Measurements from ENCODE around the gene TOMM70.

The TOMM70 gene

DNA sequence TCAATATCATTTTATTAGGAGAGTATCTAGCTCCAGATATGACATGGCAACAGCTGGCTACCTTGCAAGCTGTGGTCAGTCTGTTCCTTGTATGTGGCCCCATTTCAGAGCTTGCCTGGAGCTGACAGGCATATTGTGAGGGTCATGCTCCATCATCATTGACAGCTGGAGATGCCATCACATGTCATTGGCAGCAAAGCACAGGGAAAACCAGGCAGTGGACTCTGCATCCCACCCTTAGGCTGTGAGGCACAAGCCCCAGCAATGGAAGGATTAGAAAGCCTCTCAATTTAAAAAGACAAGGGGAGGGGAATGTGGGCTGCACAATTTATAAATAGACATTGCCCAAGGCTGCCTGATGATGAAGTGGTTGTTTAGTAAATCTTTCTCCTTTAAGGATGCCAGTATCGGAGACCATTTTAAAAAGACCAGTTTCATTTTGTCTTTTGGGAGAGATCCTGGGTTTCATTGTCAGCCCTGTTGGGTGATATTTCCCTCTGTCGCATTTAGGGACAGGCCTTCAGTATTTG, 28.4 kb upstream of the TOMM70 start:
- Histone ChIP-seq H3K36me3 (ENCODE audit: control insufficient read depth in 5 of 5, insufficient read depth in 5 of 5, low read length in 5 of 5) (no peaks in the 10 kb centered on the region), H3K27me3 (ENCODE audit: control insufficient read depth in 5 of 5, insufficient read depth in 4 of 5, low read length in 5 of 5) (no peaks in the 10 kb centered on the region), H3K9me3 (ENCODE audit: control insufficient read depth in 5 of 5, low read length in 5 of 5) (peaks cover 0 to 1% (median 0%) of the 10 kb centered on the region in 5 donors), H3K4me1 (ENCODE audit: control insufficient read depth in 5 of 5, insufficient read depth in 5 of 5, low read length in 5 of 5) (peaks cover 0 to 17% (median 13%) of the 10 kb centered on the region in 5 donors), H3K9ac (ENCODE audit: low read length in 5 of 5) (no peak overlapping the region), H3K4me3 (ENCODE audit: low read depth in 1 of 5, low read length in 5 of 5) (no peak overlapping the region), H3K27ac (ENCODE audit: low read depth, low read length) (no peak overlapping the region)

DNA sequence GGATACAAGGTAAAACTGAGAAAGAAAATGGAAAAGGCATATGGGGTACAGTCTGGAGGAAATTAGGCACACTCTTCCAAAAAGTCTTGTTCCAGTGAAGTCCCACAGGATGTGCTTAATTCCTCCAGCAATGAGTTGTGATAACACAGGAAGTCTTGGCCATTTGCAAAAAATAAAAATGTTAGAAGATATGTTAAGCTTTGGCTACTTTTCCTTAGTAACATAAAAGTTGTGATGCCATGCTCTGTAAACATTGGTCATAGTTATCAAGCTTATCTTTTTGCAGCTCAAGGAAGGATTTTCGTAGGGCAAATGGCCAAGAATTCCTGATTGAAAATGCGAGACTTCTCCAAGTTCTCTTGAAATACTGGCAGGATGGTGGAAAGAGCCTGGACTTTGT, 26.8 kb upstream of the TOMM70 start:
- Histone ChIP-seq H3K4me1 (ENCODE audit: control insufficient read depth in 5 of 5, insufficient read depth in 5 of 5, low read length in 5 of 5) (peaks cover 0 to 17% (median 13%) of the 10 kb centered on the region in 5 donors), H3K27me3 (ENCODE audit: control insufficient read depth in 5 of 5, insufficient read depth in 4 of 5, low read length in 5 of 5) (no peaks in the 10 kb centered on the region), H3K9ac (ENCODE audit: low read length in 5 of 5) (no peak overlapping the region), H3K27ac (ENCODE audit: low read depth, low read length) (no peak overlapping the region), H3K4me3 (ENCODE audit: low read depth in 1 of 5, low read length in 5 of 5) (peak overlapping the region in 1 of 5 donors; percentile 24), H3K36me3 (ENCODE audit: control insufficient read depth in 5 of 5, insufficient read depth in 5 of 5, low read length in 5 of 5) (no peaks in the 10 kb centered on the region), H3K9me3 (ENCODE audit: control insufficient read depth in 5 of 5, low read length in 5 of 5) (no peaks in the 10 kb centered on the region)

DNA sequence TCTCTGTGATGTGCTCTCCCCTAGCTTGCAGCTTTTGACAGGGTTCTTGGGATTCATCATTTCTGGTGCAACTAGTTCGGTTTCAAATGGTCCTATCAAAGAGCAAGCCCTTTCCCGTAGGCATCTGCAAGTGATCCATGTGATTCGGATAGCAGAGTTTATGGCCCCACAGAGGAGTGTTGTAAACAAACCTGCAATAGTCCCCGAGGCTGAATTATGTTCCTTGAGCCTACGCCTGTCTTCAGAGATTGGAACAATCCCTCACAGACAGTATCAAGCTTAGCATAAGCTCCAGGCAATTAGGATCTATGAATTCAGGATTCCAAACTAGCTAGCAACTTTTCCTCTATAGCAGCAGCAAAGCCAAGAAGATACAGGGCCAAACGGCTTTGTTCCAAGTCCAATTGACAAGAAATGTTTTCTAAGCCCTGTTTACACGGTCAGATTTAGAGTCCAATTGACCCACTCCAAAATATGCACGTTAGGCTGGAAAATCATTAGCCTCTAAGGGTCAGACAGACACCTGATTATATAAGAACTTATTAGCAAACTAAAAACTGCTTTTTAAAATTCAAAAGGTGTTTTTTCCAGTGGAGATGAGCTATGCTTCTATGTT, 25.3 kb upstream of the TOMM70 start:
- peaks cover 0 to 17% (median 13%) of the 10 kb centered on the region in 5 donors for H3K4me1 ChIP-seq (ENCODE audit: control insufficient read depth in 5 of 5, insufficient read depth in 5 of 5, low read length in 5 of 5)
- H3K36me3 ChIP-seq (ENCODE audit: control insufficient read depth in 5 of 5, insufficient read depth in 5 of 5, low read length in 5 of 5), result no peaks in the 10 kb centered on the region
- H3K27ac ChIP-seq (ENCODE audit: low read depth, low read length), result no peak overlapping the region
- H3K27me3 ChIP-seq (ENCODE audit: control insufficient read depth in 5 of 5, insufficient read depth in 4 of 5, low read length in 5 of 5), result no peaks in the 10 kb centered on the region
- peak overlapping the region in 1 of 5 donors; percentile 6 for H3K4me3 ChIP-seq (ENCODE audit: low read depth in 1 of 5, low read length in 5 of 5)
- H3K9me3 ChIP-seq (ENCODE audit: control insufficient read depth in 5 of 5, low read length in 5 of 5), result no peaks in the 10 kb centered on the region
- no peak overlapping the region for H3K9ac ChIP-seq (ENCODE audit: low read length in 5 of 5)

DNA sequence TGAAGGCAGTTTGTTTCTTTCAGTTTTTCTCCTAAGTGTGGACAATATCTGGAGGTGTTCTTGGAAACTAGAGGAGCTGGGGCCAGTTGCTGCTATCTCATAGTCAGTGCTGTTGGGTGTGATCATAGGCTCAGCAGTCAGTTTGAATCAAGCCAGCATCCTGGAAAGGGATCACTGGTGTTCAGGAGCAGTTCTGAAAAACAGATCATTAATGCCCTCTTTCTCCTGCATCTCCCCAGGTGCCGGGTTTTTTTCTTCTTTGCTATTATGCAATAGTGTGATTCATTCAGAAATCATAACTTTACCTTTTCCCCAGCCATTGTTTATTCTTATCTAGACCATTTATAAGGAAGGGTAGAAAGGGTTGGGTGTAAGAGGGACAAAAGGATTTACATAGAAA, 24.4 kb upstream of the TOMM70 start:
- H3K9ac ChIP-seq (ENCODE audit: low read length in 5 of 5), result no peak overlapping the region
- H3K4me3 ChIP-seq (ENCODE audit: low read depth in 1 of 5, low read length in 5 of 5), result no peak overlapping the region
- no peaks in the 10 kb centered on the region for H3K27me3 ChIP-seq (ENCODE audit: control insufficient read depth in 5 of 5, insufficient read depth in 4 of 5, low read length in 5 of 5)
- H3K9me3 ChIP-seq (ENCODE audit: control insufficient read depth in 5 of 5, low read length in 5 of 5), result no peaks in the 10 kb centered on the region
- H3K27ac ChIP-seq (ENCODE audit: low read depth, low read length), result no peak overlapping the region
- H3K4me1 ChIP-seq (ENCODE audit: control insufficient read depth in 5 of 5, insufficient read depth in 5 of 5, low read length in 5 of 5), result peaks cover 0 to 15% (median 8%) of the 10 kb centered on the region in 5 donors
- no peaks in the 10 kb centered on the region for H3K36me3 ChIP-seq (ENCODE audit: control insufficient read depth in 5 of 5, insufficient read depth in 5 of 5, low read length in 5 of 5)

DNA sequence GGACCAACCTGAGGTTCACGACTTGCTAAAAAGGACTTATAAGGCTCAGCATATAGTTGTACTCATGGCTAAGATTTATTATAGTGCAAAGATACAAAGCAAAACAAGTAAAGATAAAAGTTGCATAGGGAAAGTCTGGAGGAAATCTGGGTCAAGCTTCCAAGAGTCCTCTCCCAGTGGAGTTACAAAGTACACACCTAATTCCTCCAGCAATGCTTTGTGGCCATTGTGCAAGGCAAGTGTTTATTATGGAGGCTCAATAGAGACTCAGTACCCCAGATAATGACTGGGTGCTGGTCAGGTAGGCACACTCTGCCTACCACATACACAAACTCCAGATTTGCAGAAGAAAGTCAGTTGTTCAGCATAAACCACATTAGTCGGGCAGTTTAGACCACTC, 23.4 kb upstream of the TOMM70 start:
- Histone ChIP-seq H3K9ac (ENCODE audit: low read length in 5 of 5) (no peak overlapping the region), H3K27me3 (ENCODE audit: control insufficient read depth in 5 of 5, insufficient read depth in 4 of 5, low read length in 5 of 5) (no peaks in the 10 kb centered on the region), H3K27ac (ENCODE audit: low read depth, low read length) (no peak overlapping the region), H3K4me1 (ENCODE audit: control insufficient read depth in 5 of 5, insufficient read depth in 5 of 5, low read length in 5 of 5) (peaks cover 0 to 14% (median 6%) of the 10 kb centered on the region in 5 donors), H3K4me3 (ENCODE audit: low read depth in 1 of 5, low read length in 5 of 5) (no peak overlapping the region), H3K36me3 (ENCODE audit: control insufficient read depth in 5 of 5, insufficient read depth in 5 of 5, low read length in 5 of 5) (no peaks in the 10 kb centered on the region), H3K9me3 (ENCODE audit: control insufficient read depth in 5 of 5, low read length in 5 of 5) (no peaks in the 10 kb centered on the region)

DNA sequence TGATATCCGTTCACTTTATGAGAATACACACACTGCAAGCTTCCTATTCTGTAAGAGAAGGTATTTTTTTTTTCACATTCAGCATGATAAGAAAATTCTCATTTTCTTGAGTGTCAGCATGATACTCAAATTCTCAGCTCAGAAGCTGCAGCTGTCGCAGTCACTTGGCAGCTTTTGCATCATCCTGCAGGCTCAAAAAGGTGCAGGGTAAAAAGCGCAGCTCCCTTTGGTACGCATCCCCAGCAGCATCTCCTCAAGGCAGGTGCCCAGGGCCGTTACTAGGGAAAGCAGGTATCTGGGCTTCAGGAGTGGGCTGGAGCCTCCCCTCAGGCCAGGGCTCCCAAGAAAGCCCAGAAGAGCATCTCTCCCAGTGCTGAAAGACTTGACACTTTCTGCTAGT, 22.7 kb upstream of the TOMM70 start:
- Histone ChIP-seq H3K27ac (ENCODE audit: low read depth, low read length) (no peak overlapping the region), H3K9ac (ENCODE audit: low read length in 5 of 5) (no peak overlapping the region)

DNA sequence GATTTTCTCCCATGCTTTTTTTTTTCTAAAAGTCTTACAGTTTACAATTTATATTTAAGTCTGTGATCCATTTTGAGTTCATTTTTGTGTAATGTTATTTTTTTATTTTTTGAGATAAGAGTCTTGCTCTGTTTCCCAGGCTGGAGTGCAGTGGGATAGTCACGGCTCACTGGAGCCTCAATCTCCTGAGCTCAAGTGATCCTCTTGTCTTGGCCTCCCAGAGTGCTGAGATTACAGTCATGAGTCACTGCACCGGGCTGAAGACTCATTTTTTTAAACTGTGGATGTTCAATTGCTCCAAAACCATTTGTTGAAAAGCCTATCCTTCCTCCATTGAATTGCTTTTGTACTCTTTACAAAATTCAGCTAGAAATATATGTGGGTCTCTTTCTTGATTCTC, 20.0 kb upstream of the TOMM70 start:
- Histone ChIP-seq H3K36me3 (ENCODE audit: control insufficient read depth in 5 of 5, insufficient read depth in 5 of 5, low read length in 5 of 5) (no peaks in the 10 kb centered on the region), H3K9ac (ENCODE audit: low read length in 5 of 5) (no peak overlapping the region), H3K4me3 (ENCODE audit: low read depth in 1 of 5, low read length in 5 of 5) (no peak overlapping the region), H3K9me3 (ENCODE audit: control insufficient read depth in 5 of 5, low read length in 5 of 5) (no peaks in the 10 kb centered on the region), H3K4me1 (ENCODE audit: control insufficient read depth in 5 of 5, insufficient read depth in 5 of 5, low read length in 5 of 5) (peaks cover 0 to 4% (median under 1%) of the 10 kb centered on the region in 5 donors), H3K27me3 (ENCODE audit: control insufficient read depth in 5 of 5, insufficient read depth in 4 of 5, low read length in 5 of 5) (no peaks in the 10 kb centered on the region), H3K27ac (ENCODE audit: low read depth, low read length) (no peak overlapping the region)

More for the DNA sequence above, 22.7 kb upstream of the TOMM70 start:
- H3K4me3 ChIP-seq (ENCODE audit: low read depth in 1 of 5, low read length in 5 of 5), result no peak overlapping the region
- no peaks in the 10 kb centered on the region for H3K36me3 ChIP-seq (ENCODE audit: control insufficient read depth in 5 of 5, insufficient read depth in 5 of 5, low read length in 5 of 5)
- H3K9me3 ChIP-seq (ENCODE audit: control insufficient read depth in 5 of 5, low read length in 5 of 5), result no peaks in the 10 kb centered on the region
- no peaks in the 10 kb centered on the region for H3K27me3 ChIP-seq (ENCODE audit: control insufficient read depth in 5 of 5, insufficient read depth in 4 of 5, low read length in 5 of 5)
- peaks cover 0 to 14% (median 6%) of the 10 kb centered on the region in 5 donors for H3K4me1 ChIP-seq (ENCODE audit: control insufficient read depth in 5 of 5, insufficient read depth in 5 of 5, low read length in 5 of 5)

DNA sequence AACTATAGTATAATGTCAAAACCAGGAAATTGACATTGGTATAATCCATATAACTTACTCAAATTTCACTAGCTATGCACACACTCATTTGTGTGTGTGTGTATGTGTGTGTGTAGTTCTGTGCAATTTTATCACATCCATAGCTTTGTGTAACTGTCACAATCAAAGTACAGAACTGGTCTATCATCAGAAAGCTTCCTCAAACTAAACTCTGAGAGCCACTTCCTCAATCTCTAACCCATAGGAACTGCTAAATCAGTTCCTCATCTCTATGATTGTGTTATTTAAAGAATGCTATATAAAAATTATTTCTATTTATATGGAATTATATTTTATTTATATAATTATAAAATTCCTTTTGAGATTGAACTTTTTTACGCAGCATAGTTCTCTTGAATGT, 18.5 kb upstream of the TOMM70 start:
- Histone ChIP-seq H3K9ac (ENCODE audit: low read length in 5 of 5) (no peak overlapping the region), H3K27me3 (ENCODE audit: control insufficient read depth in 5 of 5, insufficient read depth in 4 of 5, low read length in 5 of 5) (no peaks in the 10 kb centered on the region), H3K4me3 (ENCODE audit: low read depth in 1 of 5, low read length in 5 of 5) (no peak overlapping the region), H3K9me3 (ENCODE audit: control insufficient read depth in 5 of 5, low read length in 5 of 5) (no peaks in the 10 kb centered on the region), H3K4me1 (ENCODE audit: control insufficient read depth in 5 of 5, insufficient read depth in 5 of 5, low read length in 5 of 5) (no peaks in the 10 kb centered on the region), H3K36me3 (ENCODE audit: control insufficient read depth in 5 of 5, insufficient read depth in 5 of 5, low read length in 5 of 5) (no peaks in the 10 kb centered on the region), H3K27ac (ENCODE audit: low read depth, low read length) (no peak overlapping the region)

DNA sequence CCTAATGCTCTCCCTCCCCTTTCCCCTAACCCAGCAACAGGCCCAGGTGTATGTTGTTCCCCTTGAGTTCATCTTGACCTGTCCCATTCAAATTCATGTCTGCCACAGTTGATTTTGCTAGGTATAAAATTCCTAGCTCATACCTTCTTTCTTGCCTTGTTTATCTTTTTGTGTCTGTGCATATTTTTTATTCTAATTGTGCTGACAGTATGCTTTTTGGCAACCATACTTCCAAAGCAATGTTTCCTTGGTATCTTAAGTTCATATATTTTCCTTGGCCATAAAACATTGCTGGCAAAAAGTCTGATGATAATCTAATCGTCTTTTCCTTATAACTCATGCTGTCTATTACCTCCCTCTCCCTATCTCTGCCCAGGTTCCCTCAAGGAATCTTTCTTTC, 16.0 kb upstream of the TOMM70 start:
- Histone ChIP-seq H3K27me3 (ENCODE audit: control insufficient read depth in 5 of 5, insufficient read depth in 4 of 5, low read length in 5 of 5) (no peaks in the 10 kb centered on the region), H3K4me3 (ENCODE audit: low read depth in 1 of 5, low read length in 5 of 5) (no peak overlapping the region), H3K4me1 (ENCODE audit: control insufficient read depth in 5 of 5, insufficient read depth in 5 of 5, low read length in 5 of 5) (no peaks in the 10 kb centered on the region), H3K27ac (ENCODE audit: low read depth, low read length) (no peak overlapping the region), H3K9me3 (ENCODE audit: control insufficient read depth in 5 of 5, low read length in 5 of 5) (peaks cover 0 to 3% (median 0%) of the 10 kb centered on the region in 5 donors), H3K36me3 (ENCODE audit: control insufficient read depth in 5 of 5, insufficient read depth in 5 of 5, low read length in 5 of 5) (no peaks in the 10 kb centered on the region), H3K9ac (ENCODE audit: low read length in 5 of 5) (no peak overlapping the region)

DNA sequence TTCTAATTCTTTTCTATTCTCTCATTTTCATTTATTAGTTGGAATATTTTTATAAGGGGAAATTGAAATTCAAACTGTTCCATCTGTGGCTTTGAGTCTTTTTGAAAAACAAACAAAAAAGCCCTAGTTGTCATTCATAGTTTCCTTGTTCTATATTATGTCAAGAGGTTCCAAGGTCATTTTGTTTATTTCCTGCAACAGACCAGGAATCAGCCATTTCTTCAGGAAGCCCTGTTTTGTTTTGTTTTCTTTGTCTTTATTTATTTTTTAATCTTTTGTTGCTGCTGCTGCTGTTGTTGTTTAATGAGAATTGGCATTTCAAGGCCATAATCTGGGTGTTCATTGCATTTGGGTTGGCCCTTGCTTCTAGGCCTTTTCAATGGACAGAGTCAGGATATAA, 15.3 kb upstream of the TOMM70 start:
- no peak overlapping the region for H3K9ac ChIP-seq (ENCODE audit: low read length in 5 of 5)

More for the DNA sequence above, 15.3 kb upstream of the TOMM70 start:
- H3K4me1 ChIP-seq (ENCODE audit: control insufficient read depth in 5 of 5, insufficient read depth in 5 of 5, low read length in 5 of 5), result no peaks in the 10 kb centered on the region
- H3K36me3 ChIP-seq (ENCODE audit: control insufficient read depth in 5 of 5, insufficient read depth in 5 of 5, low read length in 5 of 5), result peaks cover 0 to 2% (median 0%) of the 10 kb centered on the region in 5 donors
- H3K27ac ChIP-seq (ENCODE audit: low read depth, low read length), result no peak overlapping the region
- no peak overlapping the region for H3K4me3 ChIP-seq (ENCODE audit: low read depth in 1 of 5, low read length in 5 of 5)
- H3K9me3 ChIP-seq (ENCODE audit: control insufficient read depth in 5 of 5, low read length in 5 of 5), result peaks cover 0 to 7% (median 0%) of the 10 kb centered on the region in 5 donors
- no peaks in the 10 kb centered on the region for H3K27me3 ChIP-seq (ENCODE audit: control insufficient read depth in 5 of 5, insufficient read depth in 4 of 5, low read length in 5 of 5)
